RPMI7951 (cell line): ENCODE measurements around the gene CCDC107. TPM values are rescaled to one million over a fixed set of nuclear protein-coding genes. Genes with fewer than 3 reads are reported as not detected.
A peak's percentile ranks its signal among the peaks of the same experiment; 100 is the strongest.

Experiments
- DNase-seq: peaks from one replicate; pipeline ENCODE4 v3.0.0-alpha.2; 2012; ENCODE audit warnings: low read depth
- total RNA-seq: library from RNA; depleted of rRNA; stranded (reverse); fragments of >200 nt; shearing (Covaris generic); gene quantifications from 2 replicates; pipeline ENCODE4 v1.2.3, GENCODE V29; 2014

CCDC107 gene
- total RNA-seq, 1 experiment from 2014 or later = 18.1 TPM

- DNase-seq = no peak
Observed at GRCh38 chr9:35683323-35683722, 25.2 kb downstream of the CCDC107 start.

- no peak for DNase-seq
Observed at GRCh38 chr9:35684921-35685320, 26.8 kb downstream of the CCDC107 start.

GRCh38 chr9:35685506-35685905, 27.4 kb downstream of the CCDC107 start:
- no peak for DNase-seq

GRCh38 chr9:35686222-35687203, 28.4 kb downstream of the CCDC107 start:
- peak; percentile 47 for DNase-seq

- no peak for DNase-seq
Observed at GRCh38 chr9:35687306-35687705, 29.2 kb downstream of the CCDC107 start.

GRCh38 chr9:35687972-35688557, 30.0 kb downstream of the CCDC107 start:
- DNase-seq = no peak

GRCh38 chr9:35688558-35689541, 30.8 kb downstream of the CCDC107 start:
- peak; percentile 88 for DNase-seq

- DNase-seq = peak; percentile 63
Observed at GRCh38 chr9:35689542-35690293, 31.6 kb downstream of the CCDC107 start, which contains the start of gene TPM2. Gene TPM2, minus strand, starts transcription at chr9:35689925. Its CDS starts 108 bp downstream, at chr9:35689817.

GRCh38 chr9:35690294-35690613, 32.2 kb downstream of the CCDC107 start:
- no peak for DNase-seq

- DNase-seq = peak; percentile 72
Observed at GRCh38 chr9:35690614-35691333, 32.7 kb downstream of the CCDC107 start.

- DNase-seq = no peak
Observed at GRCh38 chr9:35691334-35691650, 33.2 kb downstream of the CCDC107 start.

GRCh38 chr9:35691757-35692301, 33.7 kb downstream of the CCDC107 start:
- no peak for DNase-seq

- DNase-seq = no peak
Observed at GRCh38 chr9:35695943-35696401, 37.9 kb downstream of the CCDC107 start.

- peak; percentile 46 for DNase-seq
Observed at GRCh38 chr9:35696520-35697215, 38.6 kb downstream of the CCDC107 start.

GRCh38 chr9:35697486-35697885, 39.4 kb downstream of the CCDC107 start:
- DNase-seq = no peak

- DNase-seq = no peak
Observed at GRCh38 chr9:35698231-35698630, 40.1 kb downstream of the CCDC107 start.

GRCh38 chr9:35700031-35700430, 41.9 kb downstream of the CCDC107 start:
- no peak for DNase-seq

GRCh38 chr9:35700942-35701341, 42.9 kb downstream of the CCDC107 start:
- no peak for DNase-seq

GRCh38 chr9:35702696-35703095, 44.6 kb downstream of the CCDC107 start:
- DNase-seq = no peak
